WTC11 (cell line): ENCODE measurements around the gene CEBPZOS. TPM values are rescaled to one million over a fixed set of nuclear protein-coding genes. Genes with fewer than 3 reads are reported as not detected.

Experiments
- ATAC-seq: fragments of 200-7000 bp; cut with Tn5 transposase; 2 replicates; pipeline ENCODE4 v1.10.0; 2021; ENCODE audit warnings: mild to moderate bottlenecking, moderate library complexity
- CTCF ChIA-PET: fragments of 300-600 bp; sonication (Branson Sonifier 250); formaldehyde crosslinking; loops from one replicate; lab custom pipeline; 2021; ENCODE audit warnings: antibody characterized with exemption; lab: Charles Lee
- POLR2A ChIA-PET: fragments of 350-600 bp; sonication (Branson Sonifier 250); formaldehyde crosslinking; loops from one replicate; lab custom pipeline; 2021; ENCODE audit warnings: antibody characterized with exemption; lab: Charles Lee
- DNase-seq: peaks from one replicate; pipeline ENCODE4 v3.0.0; 2021; ENCODE audit warnings: low spot score
- H3K27ac Mint-ChIP-seq: 2 replicates; pipeline ENCODE4 v1.8.0; 2021; ENCODE audit warnings: mixed read lengths
- H3K27me3 Mint-ChIP-seq: 2 replicates; pipeline ENCODE4 v1.8.0; 2021; ENCODE audit warnings: low read depth, mild to moderate bottlenecking, moderate library complexity, mixed read lengths
- H3K36me3 Mint-ChIP-seq: 2 replicates; pipeline ENCODE4 v1.8.0; 2021; ENCODE audit warnings: mixed read lengths
- H3K4me1 Mint-ChIP-seq: 2 replicates; pipeline ENCODE4 v1.8.0; 2022; ENCODE audit warnings: mixed read lengths
- H3K4me3 Mint-ChIP-seq: 2 replicates; pipeline ENCODE4 v1.8.0; 2021; ENCODE audit warnings: mild to moderate bottlenecking, moderate library complexity, mixed read lengths
- H3K9me3 Mint-ChIP-seq: 2 replicates; pipeline ENCODE4 v1.8.0; 2021; ENCODE audit warnings: mixed read lengths
- ARID4B ChIP-seq: sonication (generic); formaldehyde crosslinking; IDR thresholded peaks from 2 replicates; pipeline ENCODE4 v1.8.0; 2023; ENCODE audit warnings: missing genetic modification reagents, mild to moderate bottlenecking, borderline replicate concordance
- CTCF ChIP-seq: fragments of 200-600 bp; IDR thresholded peaks from 2 replicates; pipeline ENCODE4 v1.8.0; 2022; ENCODE audit warnings: antibody characterized with exemption
- E2F1 ChIP-seq: sonication (generic); formaldehyde crosslinking; IDR thresholded peaks from 2 replicates; pipeline ENCODE4 v1.8.0; 2022; ENCODE audit warnings: mild to moderate bottlenecking, missing genetic modification reagents
- ETV6 ChIP-seq: sonication (generic); formaldehyde crosslinking; IDR thresholded peaks from 2 replicates; pipeline ENCODE4 v1.8.1; 2022; ENCODE audit warnings: mild to moderate bottlenecking, missing genetic modification reagents
- FOXK1 ChIP-seq: sonication (generic); formaldehyde crosslinking; IDR thresholded peaks from 2 replicates; pipeline ENCODE4 v1.8.0; 2022; ENCODE audit warnings: mild to moderate bottlenecking, moderate library complexity, missing genetic modification reagents
- FOXP1 ChIP-seq: sonication (generic); formaldehyde crosslinking; IDR thresholded peaks from 2 replicates; pipeline ENCODE4 v1.8.0; 2022; ENCODE audit warnings: missing genetic modification reagents, mild to moderate bottlenecking, moderate library complexity, borderline replicate concordance
- GABPB1 ChIP-seq: sonication (generic); formaldehyde crosslinking; IDR thresholded peaks from 2 replicates; pipeline ENCODE4 v1.8.1; 2023; ENCODE audit warnings: mild to moderate bottlenecking, missing genetic modification reagents
- MAX ChIP-seq: sonication (generic); formaldehyde crosslinking; IDR thresholded peaks from 2 replicates; pipeline ENCODE4 v1.8.0; 2022; ENCODE audit warnings: mild to moderate bottlenecking, missing genetic modification reagents
- PRDM15 ChIP-seq: sonication (generic); formaldehyde crosslinking; IDR thresholded peaks from 2 replicates; pipeline ENCODE4 v1.8.0; 2022; ENCODE audit warnings: missing genetic modification reagents
- PREB ChIP-seq: sonication (generic); formaldehyde crosslinking; IDR thresholded peaks from 2 replicates; pipeline ENCODE4 v1.8.1; 2022; ENCODE audit warnings: mild to moderate bottlenecking, missing genetic modification reagents, moderate library complexity, borderline replicate concordance
- RELA ChIP-seq: sonication (generic); formaldehyde crosslinking; IDR thresholded peaks from 2 replicates; pipeline ENCODE4 v1.8.1; 2022; ENCODE audit warnings: missing genetic modification reagents, mild to moderate bottlenecking, borderline replicate concordance
- SMAD3 ChIP-seq: sonication (generic); formaldehyde crosslinking; IDR thresholded peaks from 2 replicates; pipeline ENCODE4 v1.8.0; 2022; ENCODE audit warnings: missing genetic modification reagents, mild to moderate bottlenecking, borderline replicate concordance
- ZNF396 ChIP-seq: fragments of 250-450 bp; sonication (Bioruptor Pico); IDR thresholded peaks from 2 replicates; pipeline ENCODE4 v1.8.0; 2021; ENCODE audit warnings: mild to moderate bottlenecking, moderate library complexity, borderline replicate concordance
- ZNF416 ChIP-seq: fragments of 250-450 bp; sonication (Bioruptor Pico); IDR thresholded peaks from 2 replicates; pipeline ENCODE4 v1.9.0; 2021; ENCODE audit warnings: mild to moderate bottlenecking, inconsistent platforms
- total RNA-seq: library from RNA; stranded (reverse); gene quantifications from 3 replicates; pipeline ENCODE4 v1.2.3, GENCODE V29; 2021

CEBPZOS gene
- total RNA-seq, 1 experiment from 2014 or later, result 129 TPM

- TF ChIP-seq E2F1 (CRISPR knock-in tag) (no peak), FOXK1 (CRISPR knock-in tag) (0 out of 2 replicates have a peak, but pooled peaks have one; percentile 22), ETV6 (CRISPR knock-in tag) (peak; percentile 51; the same call in 1 of the 2 replicates), ZNF416 (CRISPR knock-in tag) (no peak), FOXP1 (CRISPR knock-in tag) (no peak), PRDM15 (CRISPR knock-in tag) (no peak), ARID4B (CRISPR knock-in tag) (no peak), PREB (no peak), CTCF (no peak), ZNF396 (CRISPR knock-in tag) (no peak), SMAD3 (CRISPR knock-in tag) (no peak), MAX (CRISPR knock-in tag) (no peak; the same call in 1 of the 2 replicates)
- TF ChIP-seq, all 79 proteins: peak for 4
These were observed 6.7 kb upstream of the CEBPZOS start (continued) for GRCh38 chr2:37189452-37190153.

GRCh38 chr2:37190290-37190689, 6.0 kb upstream of the CEBPZOS start:
- ChIA-PET CTCF (interaction anchor here (0.8 to 1.4 kb wide), 3 partner anchors 8 to 21 kb away, joined by 3 read pairs; no protein-coding TSS in a partner anchor), POLR2A (no interaction called here)
- Mint-ChIP-seq H3K27me3 (no peaks in the 10 kb centered on the region), H3K4me1 (peaks cover 50% of the 10 kb centered on the region), H3K36me3 (no peaks in the 10 kb centered on the region), H3K4me3 (no peak overlapping the region), H3K27ac (peak overlapping the region; percentile 21), H3K9me3 (no peaks in the 10 kb centered on the region)
- DNase-seq, result no peak
- no peak for ATAC-seq
- TF ChIP-seq GABPB1 (peak; percentile 95), RELA (CRISPR knock-in tag) (no peak), PRDM15 (CRISPR knock-in tag) (no peak)
- TF ChIP-seq, all 79 proteins: peak for 1
